AG08395 (cell line): ENCODE results near the gene PPP2R5E.
"Not testable (repeated sequence)": the region's sequence is repeated elsewhere in the genome, so short reads cannot be mapped to it uniquely, and the experiment has no call there.

Experiments
- DNase-seq: peaks from one replicate; pipeline ENCODE4 v3.0.0; 2012; ENCODE audit warnings: mixed read lengths, low spot score

The PPP2R5E gene

DNA sequence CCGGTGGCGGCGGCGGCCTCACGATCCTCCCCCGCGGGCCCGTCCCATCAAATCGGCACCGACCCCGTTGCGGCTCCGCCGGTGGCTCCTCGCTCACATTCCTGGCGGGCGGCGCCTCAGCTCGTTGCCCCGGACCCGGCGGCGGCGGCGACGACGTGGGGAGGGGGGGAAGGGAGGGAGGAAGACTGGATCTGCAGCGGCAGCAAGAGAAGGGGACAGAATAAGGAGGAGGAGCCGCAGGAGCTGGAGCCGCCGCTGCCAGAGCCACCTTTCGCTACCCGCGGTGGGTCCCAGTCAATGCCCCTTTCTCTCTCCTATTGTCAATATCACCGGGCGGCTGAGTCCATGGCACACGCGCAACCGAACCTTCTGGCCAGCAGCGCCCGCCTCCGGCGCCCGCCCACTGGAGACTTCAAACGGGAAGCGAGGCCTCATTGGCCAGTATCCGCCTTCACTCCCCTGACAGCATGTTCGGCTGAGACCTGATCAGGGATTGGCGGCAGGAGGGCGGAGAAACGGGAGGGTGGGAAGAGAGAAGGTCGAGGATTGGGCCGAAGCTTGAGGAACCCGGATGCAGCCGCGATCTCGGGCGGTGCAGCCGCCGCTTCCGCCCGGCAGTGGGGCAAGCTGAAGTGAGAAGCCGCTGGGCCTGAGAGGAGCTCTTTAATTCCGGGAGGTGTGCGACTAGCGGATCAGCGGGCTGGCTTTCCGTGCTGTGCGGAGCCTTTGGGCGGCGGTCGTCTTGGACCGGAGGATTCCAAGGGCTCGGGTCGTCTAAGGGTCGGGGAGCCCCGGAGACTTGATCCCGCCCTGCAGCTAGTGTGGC is at the start of gene PPP2R5E:
TSS of gene PPP2R5E (minus strand) at position 378 of the 826 bp plus-strand sequence. CDS start 3,692 bp downstream, outside the sequence.
- peak; percentile 99 for DNase-seq

DNA sequence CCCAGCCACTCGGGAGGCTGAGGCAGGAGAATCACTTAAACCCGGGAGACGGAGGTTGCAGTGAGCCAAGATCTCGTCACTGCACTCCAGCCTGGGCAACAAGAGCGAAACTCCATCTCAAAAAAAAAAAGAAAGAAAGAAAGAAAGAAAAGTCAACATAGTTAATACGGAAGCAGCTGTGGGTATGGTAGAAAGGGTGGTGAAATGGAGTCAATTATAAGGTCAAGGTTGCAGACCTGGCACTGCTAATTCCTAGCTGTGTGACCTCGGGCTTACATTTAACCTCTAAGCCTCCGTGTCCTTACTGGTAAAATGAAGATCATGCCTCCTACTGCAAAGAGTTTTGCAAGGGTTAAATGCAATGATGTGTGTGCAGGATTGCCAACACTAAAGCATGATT is 39.9 kb upstream of the PPP2R5E start:
- not testable (repeated sequence) for DNase-seq

DNA sequence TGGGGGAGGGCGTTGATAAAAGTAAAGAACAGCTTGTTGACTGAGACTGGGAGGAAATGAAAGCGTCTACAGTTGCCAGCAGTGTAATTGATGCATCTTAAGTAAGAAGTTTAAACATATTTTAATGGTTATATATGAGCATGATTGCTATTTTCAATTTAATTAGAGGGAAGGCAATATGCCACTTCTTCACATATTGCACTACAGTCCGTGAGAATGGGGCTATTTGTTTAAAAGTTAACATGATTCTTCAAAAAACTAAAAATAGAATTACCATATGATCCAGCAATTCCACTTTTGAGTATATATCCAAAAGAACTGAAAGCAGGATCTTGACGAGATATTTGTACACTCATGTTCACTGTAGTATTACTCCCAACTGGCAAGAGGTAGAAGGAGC is 38.3 kb upstream of the PPP2R5E start:
- no peak for DNase-seq

DNA sequence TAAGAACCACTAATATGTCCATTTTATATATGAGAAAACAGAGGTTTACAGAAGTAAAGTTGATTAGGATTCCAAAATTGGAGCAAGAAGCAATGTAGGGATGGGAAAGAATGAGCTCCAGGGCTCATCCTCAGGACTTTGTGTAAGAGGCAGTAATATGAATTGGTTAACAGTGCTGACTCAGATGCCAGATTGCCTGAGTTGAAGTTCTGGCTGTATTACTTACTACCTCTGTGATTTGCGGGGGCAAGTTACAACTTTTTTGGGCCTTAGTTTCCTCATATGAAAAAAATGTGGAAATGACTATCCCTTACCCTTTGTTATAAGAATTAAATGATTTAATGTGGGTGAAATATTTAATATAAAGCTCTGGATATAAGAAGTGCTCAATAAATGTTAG is 35.1 kb upstream of the PPP2R5E start:
- peak; percentile 8 for DNase-seq

DNA sequence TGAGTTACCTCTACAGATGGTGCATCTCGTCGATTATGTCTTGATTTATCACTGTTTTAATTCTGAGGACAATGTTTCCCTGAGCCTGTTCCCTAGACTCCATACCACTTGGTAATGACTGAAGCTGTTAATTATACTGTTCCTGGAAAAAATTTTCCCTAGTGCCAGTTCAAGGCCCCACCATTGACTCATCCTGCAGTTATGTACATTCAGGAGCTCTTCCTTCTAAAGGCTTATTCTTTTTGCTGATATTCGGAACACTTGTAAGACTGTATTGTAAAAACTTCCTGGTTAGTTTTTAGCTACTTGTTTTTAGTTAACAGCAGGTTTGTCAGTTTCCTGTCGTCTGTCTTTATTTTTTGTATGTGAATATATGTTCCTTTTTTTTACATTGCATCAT is 30.4 kb upstream of the PPP2R5E start:
- peak; percentile 12 for DNase-seq

DNA sequence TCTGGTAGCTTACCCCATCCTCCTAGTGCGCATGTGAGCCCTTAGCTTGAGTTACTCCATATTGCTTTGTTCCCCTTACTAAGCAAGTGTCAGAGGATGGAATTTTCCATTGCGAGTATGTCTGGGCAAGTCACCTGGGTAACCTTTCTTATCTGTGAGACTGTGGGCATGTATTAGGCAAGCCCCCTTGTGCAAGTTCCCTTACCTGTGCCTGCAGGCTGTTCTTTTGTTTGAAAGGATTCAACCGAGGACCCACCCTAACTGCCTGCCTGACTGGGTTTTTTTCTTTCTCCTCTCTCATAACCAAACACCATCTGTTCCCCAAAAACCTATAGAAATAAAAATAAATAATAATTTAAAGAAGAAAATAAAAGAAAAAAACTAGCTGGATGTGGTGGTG is 22.3 kb upstream of the PPP2R5E start:
- DNase-seq, result no peak

DNA sequence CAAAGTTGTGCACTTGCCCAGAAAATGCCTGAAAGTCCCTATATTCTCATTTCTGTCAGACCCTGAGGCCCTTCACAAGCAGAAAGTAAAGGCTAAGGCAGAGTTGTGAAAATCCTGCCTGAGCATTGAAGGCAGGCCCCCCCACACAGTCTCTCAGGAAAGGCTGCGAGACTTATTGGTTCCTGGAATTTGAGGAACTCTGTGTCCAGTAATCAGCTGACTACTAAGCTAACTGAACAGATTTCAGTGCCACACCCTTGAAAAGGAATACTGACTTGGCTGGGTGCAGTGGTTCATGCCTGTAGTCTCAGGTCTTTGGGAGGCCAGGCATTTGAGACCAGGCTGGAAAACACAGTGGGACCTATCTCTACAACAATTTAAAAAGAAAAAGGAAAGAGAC is 21.1 kb upstream of the PPP2R5E start:
- no peak for DNase-seq

DNA sequence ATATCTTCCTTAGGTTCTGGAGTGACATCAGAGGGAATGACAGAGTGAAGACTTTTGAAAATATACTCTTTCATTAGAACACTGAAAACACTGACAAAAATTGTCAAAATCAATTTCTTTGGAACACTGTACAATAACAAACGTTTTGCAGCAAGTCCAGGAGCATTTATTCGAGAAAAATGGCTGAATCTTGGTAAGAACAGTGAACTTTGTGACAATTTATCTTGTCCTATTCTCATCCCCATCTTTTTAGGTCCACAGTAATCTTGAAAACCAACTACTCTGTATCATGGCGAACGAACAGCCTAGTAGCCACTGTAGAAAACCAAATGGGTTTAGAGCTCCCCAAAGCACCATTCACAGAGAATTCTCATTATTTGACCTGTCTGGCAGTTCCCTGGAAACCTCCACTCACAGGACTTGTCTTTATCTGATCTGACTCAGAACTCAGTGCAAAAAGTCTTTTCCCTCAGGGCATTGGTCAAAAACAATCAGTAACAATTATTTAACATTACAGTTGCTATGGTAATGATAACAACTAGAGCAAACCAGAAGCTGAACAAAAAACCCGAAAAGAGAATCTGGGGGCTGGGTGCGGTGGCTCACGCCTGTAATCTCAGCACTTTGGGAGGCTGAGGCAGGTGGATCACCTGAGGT is 20.3 kb upstream of the PPP2R5E start:
- DNase-seq, result no peak

DNA sequence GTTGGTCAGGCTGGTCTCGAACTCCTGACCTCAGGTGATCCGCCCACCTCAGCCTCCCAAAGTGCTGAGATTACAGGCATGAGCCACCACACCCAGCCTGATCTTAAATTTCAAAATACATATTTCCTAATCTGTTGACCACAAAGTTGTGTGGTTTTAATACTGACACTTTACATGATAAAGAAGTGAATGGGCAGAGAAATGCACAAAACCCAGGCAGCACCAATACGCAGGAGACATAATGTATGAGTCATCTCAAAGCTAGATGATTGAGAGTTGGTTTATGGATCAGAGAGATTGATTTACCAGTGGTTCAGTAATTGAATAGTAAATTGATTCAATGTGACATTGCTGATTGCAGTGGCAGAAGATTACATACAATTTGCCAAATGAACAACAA is 19.2 kb upstream of the PPP2R5E start:
- no peak for DNase-seq

DNA sequence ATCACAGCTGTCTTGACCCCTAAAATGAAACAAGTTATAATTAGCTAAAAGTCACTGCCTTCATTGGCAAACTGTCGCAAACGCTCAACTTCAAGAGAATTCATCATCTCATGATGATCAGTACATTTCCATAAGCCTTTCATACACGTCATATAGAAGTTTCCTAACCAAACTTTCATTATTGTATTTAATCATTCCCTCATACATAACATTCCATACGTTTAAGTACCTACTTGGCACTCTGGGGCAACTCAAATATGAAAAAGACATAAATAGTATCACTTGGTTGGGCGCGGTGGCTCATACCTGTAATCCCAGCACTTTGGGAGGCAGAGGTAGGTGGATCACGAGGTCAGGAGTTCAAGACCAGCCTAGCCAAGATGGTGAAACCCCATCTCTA is 12.4 kb upstream of the PPP2R5E start:
- DNase-seq, result no peak

DNA sequence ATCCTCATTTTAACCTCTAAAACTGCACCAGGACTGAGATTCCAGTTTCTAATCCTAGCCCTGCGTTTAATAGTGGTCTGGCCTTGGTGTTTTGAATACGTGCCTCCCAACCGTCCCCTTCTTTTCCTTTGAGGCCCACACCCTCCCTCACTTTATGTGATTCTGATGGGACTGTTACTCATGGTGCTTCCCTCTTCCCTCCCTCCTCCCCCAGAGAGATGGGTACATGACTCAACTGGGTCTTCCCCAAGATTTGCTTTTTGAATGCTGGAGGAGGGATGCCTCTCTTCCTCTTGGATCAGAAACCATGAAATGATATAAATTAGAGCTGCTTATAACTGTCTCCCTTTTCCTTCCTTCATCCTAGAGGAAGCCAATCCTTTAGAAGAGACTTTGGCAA is 8.2 kb upstream of the PPP2R5E start:
- DNase-seq, result peak; percentile 50

DNA sequence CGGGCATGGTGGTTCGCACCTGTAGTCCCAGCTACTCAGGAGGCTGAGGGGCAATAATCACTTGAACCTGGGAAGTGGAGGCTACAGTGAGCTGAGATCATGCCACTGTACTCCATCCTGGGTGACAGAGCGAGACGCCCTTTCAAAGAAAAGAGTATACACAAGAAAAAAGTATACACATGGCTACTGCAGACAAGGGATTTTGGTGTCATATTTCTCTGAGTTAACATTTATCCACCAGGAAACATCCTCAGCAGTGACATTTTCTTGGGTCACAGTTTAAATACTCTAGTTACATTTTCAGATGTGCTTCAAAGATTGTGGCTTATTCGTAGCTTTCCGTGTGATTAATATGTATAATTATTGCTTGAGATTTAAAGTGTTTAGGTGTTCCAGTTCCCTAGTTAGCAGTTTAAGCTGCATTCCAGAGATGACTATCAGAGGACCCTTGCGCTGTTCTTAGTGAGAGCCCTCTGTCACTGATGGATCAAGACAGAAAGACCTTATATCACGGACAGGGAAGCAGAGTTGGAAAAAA is 4.7 kb upstream of the PPP2R5E start:
- no peak for DNase-seq

DNA sequence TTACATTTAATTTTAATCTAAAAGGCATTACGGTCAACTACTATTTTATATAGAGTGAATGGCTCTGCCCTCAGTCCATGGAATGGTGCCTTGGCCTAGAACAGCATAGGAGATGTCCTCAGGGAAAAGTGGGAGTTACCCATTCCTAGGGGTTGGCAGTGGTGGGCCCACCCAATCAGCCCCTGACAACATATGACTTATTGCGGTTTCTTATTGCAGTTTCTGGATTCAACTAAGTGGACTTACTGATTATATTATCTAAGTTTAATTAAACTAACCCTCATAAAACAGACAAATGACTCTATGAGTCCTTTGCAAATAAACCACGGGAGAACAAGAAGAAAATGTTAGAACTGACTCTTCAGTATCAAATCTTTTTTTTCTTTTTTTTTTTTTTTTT is 2.3 kb upstream of the PPP2R5E start:
- DNase-seq, result no peak

DNA sequence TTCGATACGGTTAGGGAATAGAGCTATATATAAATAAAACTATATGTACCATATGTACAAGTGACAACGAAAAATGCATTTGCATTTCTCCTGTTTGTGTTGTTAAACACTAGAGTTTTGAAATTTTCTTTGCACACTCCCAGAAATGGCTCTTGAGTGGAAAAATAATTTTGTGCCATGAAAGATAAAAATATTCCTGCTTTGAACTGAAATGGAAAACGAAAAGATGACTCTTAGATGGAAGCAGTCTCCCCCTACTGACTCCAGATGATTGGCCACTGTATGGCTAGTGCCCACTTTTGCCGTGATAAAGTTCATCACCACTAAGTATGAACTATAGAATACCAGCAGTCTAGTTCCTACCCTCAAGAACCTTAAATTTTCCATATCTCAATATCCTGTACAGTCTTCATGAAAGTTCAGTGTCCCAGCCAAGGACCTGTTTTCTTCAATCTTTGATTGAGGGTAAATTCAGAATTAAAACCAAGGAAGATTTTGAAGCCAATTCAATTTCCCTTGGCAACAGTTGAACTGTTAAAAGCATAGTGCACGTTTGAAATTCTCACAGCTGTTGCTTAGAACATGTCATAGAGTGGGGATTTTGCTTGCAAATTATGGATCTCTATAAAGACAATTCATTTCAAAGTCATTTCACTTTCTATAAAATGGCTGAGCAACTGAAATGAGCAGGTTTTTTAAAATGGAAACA is 1.6 kb upstream of the PPP2R5E start:
- peak; percentile 53 for DNase-seq

DNA sequence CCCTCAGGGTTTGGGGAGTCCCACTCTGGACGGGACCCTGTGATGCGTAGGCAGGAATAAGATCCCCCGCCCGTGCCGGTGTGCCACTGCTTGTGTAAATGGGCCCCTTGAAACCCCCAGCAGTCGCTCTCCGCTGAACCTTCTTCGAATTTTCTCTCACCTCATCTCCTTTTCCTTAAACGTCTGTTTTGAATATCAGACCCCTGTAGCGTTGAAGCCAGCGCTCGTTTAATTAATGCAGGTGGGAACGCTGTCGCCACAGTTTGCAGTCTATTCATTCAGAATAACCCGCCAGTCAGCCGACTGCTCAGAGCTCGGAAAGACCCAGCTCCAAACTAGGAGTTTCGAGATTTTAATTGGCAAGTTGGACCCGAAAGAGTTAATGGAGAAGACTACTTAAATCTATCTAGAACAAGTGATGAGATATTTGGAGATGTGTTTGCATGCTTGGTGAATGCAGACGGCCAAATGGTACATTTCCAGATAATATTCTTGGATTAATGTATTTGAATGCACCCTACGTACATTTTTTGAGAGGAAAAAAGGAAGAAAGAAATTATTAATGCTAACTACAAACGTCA is 739 bp upstream of the PPP2R5E start:
- DNase-seq, result peak; percentile 4

DNA sequence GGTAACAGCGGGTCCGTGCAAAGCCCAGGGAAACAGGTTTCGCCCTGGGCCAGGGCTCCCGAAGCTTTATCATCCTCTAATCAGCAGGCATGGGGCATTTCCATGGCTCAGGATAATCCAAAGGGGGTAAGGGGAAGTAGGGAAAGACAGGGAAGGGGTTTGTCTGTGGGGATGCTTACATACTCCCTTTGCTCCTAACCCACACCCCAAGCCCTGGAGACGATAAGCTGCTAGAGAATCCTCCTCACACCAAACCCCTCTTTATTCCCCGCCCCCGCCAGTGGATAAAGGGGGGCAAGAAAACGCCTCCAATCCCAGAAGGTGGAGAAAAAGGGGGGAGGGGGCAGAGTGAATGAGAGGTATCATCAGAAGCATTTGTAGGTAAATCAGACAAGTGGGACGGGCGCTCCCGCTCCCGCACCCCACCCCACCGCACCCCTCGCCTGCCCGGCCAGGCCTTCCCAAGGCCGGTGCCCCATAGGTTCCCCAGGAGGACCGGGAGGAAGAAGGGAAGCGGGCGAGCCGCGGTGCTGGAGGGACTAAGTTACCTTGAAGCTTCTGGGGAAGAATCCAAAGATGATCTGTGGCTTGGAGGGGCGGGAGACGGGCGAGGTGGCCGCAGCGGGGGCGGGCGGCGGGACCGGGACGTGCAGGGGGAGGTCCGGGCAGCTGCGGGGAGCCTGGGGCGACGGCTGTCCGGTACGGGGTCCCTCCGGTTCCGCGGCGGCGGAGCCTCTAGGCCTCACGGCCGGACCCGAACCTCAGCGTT is 762 bp downstream of the PPP2R5E start:
- peak; percentile 8 for DNase-seq

DNA sequence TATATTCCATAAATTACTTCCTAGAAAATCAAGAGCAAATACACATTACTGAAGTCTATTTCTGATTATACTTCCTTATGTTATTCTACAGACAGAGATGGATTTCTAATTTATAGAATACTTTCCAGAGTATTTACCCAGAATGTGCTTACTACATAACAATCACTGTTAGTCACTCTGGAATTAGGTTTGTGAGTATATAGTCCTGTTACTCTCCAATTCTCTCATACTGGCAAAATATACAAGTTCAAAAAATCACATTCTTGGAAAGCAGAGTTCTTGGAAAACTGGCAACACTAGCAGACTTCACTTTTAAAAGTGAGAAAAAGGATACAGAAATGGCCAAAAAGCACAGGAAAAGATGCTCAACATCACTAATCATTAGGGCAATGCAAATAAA is 7.3 kb downstream of the PPP2R5E start:
- no peak for DNase-seq

DNA sequence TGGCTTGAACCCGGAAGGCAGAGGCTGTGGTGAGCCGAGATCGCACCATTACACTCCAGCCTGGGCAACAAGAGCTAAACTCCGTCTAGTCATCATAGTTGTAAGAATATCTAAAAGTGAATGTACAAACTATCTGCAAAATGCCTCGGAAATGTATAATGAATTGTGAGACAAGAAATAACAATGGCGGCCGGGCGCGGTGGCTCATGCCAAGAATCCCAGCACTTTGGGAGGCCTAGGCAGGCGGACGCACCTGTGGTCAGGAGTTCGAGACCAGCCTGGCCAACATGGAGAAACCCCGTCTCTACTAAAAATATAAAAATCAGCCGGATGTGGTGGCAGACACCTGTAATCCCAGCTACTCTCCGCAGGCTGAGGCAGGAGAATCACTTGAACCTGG is 9.7 kb downstream of the PPP2R5E start:
- no peak for DNase-seq

DNA sequence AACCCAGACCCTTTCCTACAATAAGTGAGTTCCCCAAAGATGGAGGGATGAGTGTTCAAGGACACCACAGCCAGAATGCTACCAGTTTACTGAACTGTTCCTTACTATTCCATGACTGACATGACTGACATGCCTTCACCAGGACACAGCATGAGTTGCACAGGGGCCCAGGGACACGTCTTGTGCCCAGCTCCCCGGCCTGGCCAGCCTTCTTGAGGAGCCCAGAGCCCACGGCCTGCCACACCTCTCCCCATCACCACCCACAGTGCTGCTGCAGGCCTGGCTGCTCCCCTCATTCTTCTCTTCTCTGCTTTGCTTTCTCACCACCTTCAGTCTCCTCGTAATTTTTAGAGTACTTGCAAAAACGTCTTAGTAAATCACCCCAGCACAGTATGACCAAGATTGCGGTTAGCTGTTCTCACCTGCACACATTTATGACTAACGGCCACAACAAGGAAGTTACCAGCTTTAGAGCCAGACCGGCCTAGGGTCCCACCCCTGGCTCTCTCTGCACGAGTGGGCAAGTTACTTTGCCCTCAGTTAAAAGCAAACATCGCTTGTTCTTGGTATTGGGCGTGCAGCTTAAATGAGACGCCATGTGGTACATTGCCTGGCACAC is 18.5 kb downstream of the PPP2R5E start:
- DNase-seq, result no peak

DNA sequence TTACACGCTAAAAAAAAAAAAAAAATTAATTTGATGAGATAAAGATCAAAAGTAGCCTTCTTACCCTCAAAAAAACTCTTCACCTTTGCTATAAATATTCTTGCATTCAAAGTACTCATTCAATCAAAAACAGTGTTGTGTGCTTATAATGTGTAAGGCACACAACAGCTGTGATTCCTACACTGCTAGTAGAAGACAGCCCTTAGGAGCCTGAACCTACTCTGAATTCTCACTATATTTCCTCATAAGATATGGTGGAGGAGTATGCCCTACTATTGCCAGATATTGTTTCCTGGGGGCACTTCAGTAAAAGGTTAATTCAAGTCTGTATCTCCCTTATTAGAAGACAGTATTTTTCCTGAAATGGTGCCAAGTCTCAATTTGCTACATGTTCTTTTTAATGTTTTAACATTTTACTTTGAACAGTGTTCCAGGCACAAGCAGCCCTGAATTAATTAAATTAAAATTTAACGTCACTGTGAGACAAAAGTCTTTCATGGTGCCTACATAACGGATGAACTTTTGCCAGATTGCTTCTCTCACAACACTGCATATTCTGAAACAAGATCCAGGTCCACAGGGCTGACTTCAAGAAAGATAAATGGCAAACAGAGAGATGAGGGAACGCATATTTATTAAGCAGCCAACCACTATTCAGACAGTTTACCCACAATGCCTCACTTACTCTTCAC is 19.3 kb downstream of the PPP2R5E start:
- no peak for DNase-seq
